Measurements from ENCODE around the gene FAM111A. TPM values are rescaled to one million over a fixed set of nuclear protein-coding genes. Genes with fewer than 3 reads are reported as not detected.

The FAM111A gene
- total and polyA plus RNA-seq, 9 of the 15 experiments (the other 6 are each of a cell fraction or from before 2014, with no cell fraction given), result 14.8 to 30.6 (median 20.1) TPM

GRCh38 chr11:59173080-59173963, 30.7 kb downstream of the FAM111A start:
- DNase-seq (ENCODE audit: extremely low read depth in 1 of 4, low spot score in 3 of 4) (no peak), ATAC-seq (no peak), FAIRE-seq (no peak)
- Histone ChIP-seq H2AFZ (ENCODE audit: low read depth, low read length) (no peak overlapping the region), H3K79me2 (ENCODE audit: control insufficient read depth, insufficient read depth, low read length) (no peaks in the 10 kb centered on the region), H3K9me1 (ENCODE audit: control insufficient read depth, insufficient read depth, low read length) (no peaks in the 10 kb centered on the region), H3K4me2 (ENCODE audit: insufficient read depth, low read length) (no peak overlapping the region; the same call in 1 of the 2 replicates), H3K27ac (ENCODE audit: extremely low read depth, low read depth, low read length) (no peak overlapping the region), H3K9me3 (replicated peaks; ENCODE audit: control insufficient read depth, insufficient read depth, low read depth, low read length) (no peaks in the 10 kb centered on the region), H3K9ac (ENCODE audit: insufficient read depth in 1 of 2, low read depth in 2 of 2, low read length in 2 of 2) (no peak overlapping the region), H4K20me1 (replicated peaks; ENCODE audit: control insufficient read depth, insufficient read depth, low read length) (no peaks in the 10 kb centered on the region; the same call in 1 of the 2 replicates), H3K4me3 (no peak overlapping the region), H3K4me1 (replicated peaks in 1 of 2; ENCODE audit: control insufficient read depth in 2 of 2, insufficient read depth in 2 of 2, low read length in 2 of 2) (peaks cover 0 to 20% of the 10 kb centered on the region in 2 experiments; a peak in 3 of 5 replicates), H3K27me3 (ENCODE audit: control insufficient read depth in 2 of 2, insufficient read depth in 2 of 2, low read length in 2 of 2) (peaks cover 14 to 32% of the 10 kb centered on the region in 2 experiments), H3K36me3 (ENCODE audit: control insufficient read depth, insufficient read depth, low read length) (no peaks in the 10 kb centered on the region)
- in situ Hi-C loops (cut with MboI), result loop anchor here (10.0 kb wide), 1 partner anchor 251 kb away; the partner anchor contains the start of gene OR5A2
- TF ChIP-seq KDM4B (IDR thresholded peaks at IDR 0.05; ENCODE audit: borderline replicate concordance in 2 of 2, low read depth in 1 of 2) (no peak), ZNF740 (CRISPR knock-in tag; IDR thresholded peaks at IDR 0.05) (0 out of 2 replicates have a peak, but pooled peaks have one; percentile 30), ZNF740 (tag; IDR thresholded peaks at IDR 0.05) (no peak), ZNF551 (CRISPR knock-in tag; IDR thresholded peaks at IDR 0.05) (no peak)
- BruUV-seq (replicated peaks), result no TSS peak
- ChIA-PET POLR2A (interaction anchor here (0.9 kb wide), 1 partner anchor 352 kb away, joined by 3 read pairs; no protein-coding TSS in a partner anchor), CTCF (ENCODE audit: low intra/inter-chr PET ratio) (interaction anchor here (0.6 to 4.1 kb wide), 2 partner anchors 35 to 629 kb away, joined by 3 to 36 read pairs; no protein-coding TSS in a partner anchor)
- intact Hi-C loops (cut with micrococcal nuclease), result loop anchor here (5.0 kb wide), 1 partner anchor 629 kb away; no protein-coding TSS in a partner anchor
- WGBS (ENCODE audit: insufficient coverage, low coverage, missing lambda C conversion rate), result 9% methylated on average over 28 of the region's 37 CpGs
